Dedifferentiated amniotic fluid mesenchymal stem cell (primary cell): ENCODE measurements around the gene PAX6.

Experiments used
- DNase-seq: peaks from one replicate; pipeline ENCODE4 v3.0.0-alpha.2; 2016; ENCODE audit errors: extremely low spot score

Gene PAX6

DNA sequence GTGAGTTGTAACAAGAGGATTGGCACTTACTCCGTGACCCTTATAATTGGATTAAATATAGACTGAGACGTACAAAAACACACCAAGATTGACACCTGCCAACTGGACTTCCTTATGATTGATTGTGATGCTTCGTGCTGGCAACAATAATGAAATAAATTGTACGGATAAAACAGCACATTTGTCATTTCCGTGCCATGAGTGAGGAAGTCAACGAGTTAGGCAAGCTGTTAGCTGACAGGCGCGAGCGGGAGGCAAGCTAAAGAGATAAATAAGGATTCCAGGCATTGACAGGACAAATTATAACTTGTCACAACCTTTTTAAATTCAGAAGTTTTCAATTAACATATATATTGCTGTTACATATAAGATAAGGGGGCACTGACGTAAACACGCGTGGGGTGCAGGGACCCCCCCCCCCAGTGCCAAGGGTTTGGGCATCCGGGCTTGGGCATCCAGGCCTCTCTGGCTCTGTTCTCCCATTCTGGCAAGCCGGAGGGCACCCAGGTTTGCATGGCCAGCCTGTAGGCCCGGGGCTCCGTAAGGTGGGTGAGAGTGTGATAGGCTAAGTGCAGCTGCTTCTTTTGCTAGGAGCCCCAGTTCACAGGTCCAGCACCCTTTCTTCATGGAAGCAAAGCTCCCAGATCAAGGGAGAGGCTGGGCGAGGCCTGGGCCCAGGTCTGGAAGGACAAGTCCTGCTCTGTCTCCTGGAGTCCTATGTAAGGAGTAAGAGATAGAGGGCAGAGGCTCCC is 11.2 kb upstream of the PAX6 start:
- no peak for DNase-seq

DNA sequence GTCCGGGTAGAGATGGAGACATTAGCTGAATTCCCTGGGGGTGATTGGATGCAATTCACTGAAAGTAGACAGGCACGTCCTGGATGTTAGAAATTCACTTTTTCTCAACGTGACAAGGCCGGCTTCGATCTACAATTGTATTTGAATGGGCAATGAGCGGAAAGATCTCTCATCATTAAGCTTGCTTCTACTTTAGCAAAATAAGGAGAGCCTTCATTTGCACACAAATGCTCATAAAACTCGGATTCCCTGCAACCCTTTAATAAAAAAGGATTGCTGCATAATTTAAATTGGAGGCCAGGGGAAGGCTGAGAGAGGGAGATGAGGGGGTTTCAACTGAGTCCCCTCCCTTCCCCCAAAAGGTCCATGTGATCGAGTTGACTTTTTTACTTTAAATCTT is 10.6 kb upstream of the PAX6 start:
- no peak for DNase-seq

DNA sequence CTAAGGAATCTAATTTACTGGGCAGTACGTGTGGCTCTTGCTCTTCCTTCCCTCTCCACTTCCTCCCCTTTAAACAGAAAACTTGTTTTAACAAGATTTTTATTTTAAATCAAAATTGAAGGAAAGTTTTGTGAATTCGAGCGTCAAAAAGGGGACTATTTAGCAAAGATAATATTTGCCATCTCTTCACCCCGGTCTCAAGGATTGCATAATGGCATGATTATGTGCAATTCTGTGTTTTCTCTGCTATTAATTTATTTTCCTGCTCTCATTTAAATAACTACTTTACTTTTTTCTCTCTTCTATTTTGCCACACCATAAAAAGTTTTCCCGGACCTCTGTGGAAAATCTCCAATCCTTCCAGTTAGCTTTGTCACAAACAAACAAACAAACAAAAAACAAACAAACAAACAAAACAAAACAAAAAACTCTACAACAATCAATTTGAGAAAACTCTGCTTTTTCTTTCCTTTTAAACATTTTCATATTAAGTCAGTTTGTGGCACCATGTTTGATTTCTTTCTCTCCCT is 10.2 kb upstream of the PAX6 start:
- no peak for DNase-seq

DNA sequence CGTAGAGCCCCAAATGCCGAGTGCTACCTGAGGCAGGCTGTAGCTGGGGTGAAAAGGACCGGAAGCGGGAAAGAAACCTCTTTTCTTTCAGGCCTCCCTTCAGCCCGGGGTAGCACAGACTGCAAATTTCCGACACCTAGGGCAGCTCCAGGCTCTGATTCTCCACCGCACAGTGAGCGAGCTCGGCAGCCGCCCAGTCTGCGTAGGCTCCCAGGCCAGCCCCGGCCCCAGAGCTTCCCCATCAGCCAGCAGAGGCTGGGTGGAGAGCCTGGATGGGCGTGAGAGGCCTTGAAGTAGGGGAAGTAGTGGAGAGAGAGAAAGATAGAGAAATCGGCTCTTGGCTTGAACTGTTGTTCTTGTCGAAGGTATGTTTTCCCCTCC is 9.3 kb upstream of the PAX6 start:
- no peak for DNase-seq

DNA sequence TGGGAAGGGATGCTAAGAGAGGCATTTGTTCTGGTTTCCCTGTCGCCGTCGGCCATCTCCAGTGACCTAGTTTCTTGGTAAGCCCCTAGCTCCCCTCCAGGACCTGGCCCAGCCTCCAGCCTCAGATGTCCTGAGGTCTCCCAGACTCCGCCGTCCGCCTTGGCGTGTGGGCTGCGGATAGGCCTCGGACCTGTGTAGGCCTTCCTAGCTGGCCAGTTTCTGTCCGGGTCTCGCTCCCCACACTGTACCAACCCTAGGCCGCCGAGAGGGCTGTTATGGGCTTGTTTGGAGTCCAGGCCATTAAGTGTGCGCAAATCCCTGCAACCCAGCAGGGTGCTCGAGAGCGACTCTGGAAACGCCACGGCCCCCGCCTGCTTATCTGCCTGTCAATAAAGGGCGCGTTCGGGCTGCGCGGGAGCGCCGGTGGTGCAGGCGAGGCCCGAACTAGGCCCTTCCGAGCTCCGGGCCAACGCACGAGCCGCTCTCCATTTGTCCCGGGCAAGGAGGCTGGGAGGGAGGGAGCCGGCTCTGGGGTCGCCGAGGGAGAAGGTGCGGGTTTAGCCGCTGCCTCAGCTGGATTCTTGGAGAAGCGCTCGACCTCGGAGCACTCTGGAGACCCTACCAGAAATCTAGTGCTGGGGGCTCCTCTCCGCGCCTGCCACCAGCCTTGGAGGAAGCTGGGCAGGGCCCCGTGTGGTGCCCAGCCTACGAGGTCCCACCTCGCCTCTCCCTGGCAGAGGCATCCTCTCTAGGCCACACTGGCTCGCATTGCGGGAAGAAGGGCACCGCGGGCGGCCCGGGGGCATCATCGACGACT is 8.7 kb upstream of the PAX6 start:
- no peak for DNase-seq

DNA sequence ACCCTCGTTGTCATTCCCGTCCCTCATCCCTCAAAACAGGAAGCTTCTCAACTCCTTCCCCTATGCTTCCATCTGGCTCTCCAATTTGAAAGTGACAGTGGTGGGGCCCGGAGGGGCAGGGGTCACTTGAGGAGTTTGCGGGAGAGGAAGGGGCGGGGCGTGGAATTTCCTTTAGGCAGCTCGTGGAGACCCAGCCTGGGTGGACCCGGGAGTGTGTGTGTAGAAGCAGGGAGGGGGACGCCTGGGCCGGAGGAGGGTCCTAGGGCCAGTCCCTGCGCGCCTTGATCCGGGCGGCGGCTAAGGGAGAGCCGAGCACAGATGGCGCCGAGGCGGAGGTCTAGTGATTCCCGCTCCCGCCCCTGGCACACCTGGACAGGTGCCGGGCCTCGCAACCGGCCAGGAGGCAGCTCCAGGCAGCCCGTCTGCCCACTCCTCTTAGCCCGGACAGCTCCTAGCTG is 7.8 kb upstream of the PAX6 start:
- no peak for DNase-seq

DNA sequence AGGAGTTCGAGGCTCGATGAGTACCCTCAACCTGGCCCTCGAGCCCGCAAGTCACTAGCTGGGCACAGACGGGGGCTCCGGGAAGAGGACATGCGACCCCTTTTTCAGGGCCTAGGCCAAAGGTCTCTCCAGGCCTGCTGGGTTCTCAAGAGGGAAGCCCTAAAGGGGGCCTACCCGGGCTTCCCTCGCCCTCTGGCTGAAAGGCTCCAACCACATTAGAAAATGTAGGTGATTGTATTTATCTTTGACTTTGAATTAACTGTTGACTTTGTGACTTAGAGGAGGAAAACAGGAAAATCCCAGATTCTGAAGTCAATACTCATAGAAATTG is 7.3 kb upstream of the PAX6 start:
- no peak for DNase-seq

DNA sequence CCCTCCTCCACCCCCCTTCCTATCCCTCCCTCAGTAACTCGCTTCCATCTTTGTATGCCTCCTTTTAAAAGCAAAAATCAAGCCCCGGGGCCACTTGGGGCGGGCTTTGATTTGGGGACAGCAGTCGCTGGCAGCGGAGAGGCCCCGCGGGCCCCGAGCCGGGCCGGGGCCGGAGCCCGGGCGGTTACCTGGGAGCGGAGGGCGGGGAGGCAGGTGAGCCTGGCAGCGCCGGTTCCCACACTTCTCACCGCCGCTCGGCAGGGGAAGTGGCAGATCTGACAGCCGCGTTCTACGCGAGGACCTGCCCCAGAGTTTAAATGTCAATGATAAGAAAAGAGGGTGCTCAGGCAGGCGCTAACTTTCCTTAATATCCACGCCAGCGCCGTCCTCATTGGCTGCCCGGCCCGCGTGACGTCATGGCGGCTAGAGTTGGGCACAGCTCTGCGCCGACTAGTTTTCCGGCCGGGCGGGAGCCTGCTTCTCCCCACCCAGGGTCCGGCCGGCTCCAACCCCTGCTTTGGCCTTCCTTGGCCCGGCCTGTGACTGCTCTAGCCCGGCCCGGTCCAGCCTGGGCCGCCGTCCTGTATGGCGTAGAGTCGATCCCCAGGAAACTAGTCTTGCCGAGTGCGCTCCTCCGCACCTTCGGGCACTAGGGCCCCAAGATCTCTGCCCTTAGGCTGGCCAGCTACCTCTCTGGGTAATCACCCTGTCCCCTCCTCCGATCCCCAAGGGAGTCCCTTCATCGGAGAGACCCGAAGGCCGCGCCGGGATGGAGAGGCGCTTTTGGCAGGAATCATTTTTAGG is 6.7 kb upstream of the PAX6 start:
- no peak for DNase-seq

DNA sequence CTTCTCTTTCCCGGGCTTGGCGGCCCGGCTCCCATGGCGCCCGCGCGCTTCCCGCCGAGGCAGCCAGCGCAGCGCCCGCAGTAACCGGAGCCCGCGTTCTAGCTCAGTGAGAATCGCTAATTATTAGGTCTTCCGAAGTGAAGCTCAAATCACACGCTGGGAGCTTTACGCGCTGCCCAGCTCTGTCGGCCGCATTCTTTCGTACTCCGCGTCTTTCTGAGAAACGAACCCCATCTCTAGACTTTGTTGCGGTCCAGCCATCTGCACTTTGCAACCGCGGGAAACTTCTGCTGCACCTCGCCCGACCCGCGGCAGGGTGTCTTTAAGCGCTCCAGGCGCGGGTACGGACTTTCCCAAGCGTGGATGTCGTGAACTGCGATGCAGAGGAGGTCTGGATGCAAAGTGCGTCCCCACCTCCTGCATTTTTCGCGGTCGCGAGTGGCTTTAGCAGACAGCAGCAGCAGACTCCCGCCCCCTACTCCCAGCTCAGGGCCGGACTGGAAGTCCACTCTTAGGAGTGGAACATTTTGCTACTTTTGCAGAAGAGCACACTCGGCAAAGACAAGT is 6.0 kb upstream of the PAX6 start:
- DNase-seq: no peak

DNA sequence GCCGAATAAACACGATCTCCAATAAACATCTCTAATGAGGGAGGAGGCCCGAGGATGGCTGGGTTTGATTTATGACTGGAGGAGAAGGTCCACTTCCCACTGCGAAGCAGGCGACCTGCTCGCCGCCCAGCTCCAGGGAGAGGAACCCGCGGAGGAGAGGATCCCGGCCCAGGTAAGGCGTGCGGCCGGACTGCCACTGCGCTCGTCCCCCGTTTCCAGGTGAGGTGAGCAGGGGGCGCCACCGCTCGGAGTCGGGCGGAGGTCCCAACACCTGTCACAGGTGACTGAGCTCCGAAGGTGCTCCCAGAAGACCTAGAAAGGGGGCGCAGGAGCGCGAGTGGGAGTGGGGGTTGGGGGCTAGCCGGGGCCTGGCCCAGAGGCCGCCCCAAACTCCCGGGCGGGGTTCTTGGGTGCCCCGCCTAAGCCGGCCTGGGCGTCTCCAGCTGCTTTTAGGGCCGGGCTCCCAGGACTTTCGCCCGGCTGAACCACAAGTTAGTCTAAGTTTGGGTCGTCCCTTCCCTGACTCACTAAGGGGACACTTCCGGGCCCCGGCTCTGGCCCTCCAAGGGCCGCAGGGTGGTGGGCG is 5.4 kb upstream of the PAX6 start:
- DNase-seq: no peak

DNA sequence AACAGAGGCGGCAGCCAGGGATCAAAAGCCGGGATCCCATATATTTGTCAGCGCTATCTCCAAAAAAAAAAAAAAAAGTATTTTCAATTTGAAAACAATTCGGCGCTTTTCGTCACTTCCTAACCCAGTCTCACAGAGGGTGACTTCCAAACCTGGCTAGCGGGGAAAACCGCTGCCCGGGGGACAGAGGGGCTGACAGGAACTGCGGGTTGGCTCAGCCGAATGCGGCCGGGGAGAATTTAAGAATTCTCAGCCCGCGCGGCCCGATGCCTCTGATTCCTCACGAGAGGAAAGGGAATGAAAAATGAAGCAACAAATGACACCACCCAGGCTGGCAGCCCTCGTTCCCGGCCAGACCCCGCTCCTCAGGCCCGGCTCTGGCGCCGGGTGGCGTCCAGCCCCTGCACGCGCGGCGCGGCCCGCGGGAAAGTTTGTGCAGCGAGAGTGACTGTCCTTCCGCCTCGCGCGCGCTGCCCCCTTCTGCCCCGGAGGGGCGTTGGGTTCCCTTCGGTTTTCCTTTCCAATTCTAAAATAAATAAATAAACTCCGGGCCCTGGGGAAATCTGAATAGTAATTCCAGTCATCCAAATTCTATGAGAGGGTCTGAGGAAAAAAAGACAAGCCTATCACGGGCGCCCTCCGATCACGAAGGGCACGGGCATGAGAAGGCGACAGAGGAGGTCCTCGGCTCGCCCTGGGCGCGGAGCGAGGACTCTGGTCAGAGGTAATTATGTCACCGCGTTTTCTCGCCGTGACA is 4.8 kb upstream of the PAX6 start:
- DNase-seq: no peak

DNA sequence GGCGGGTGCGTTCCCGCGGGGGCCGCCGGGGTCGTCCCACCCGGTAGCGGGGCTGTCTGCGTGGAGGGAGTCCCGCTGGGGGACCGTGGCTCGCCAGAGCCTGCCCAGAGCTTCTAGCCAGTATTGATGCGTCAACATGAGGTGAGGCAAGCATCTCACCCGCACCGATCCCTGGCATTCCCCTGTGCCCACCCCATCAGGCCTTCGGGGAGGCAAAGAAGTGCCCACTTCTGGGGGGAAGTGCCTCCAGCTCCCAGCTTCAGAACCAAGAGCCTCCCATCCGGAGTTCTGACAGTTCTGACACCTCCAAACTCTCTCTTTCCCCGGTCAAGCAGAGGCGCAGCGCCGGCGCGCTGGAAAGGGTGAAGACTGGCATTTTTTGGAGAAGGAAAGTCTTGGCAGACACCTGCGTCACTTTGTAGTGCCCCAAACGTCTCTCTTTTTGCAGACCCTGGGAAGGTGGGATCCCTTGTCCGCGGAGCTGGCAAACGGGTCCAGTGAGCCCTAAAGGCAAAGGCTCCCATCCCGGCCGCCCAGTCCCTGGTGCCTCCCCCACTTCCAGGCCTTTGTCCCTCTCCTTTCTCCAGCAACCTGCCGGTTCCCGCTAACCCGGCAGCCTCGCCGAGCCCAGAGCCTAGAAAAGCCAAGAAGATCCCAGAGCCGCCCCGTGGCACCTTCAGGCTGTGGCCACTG is 3.2 kb upstream of the PAX6 start:
- DNase-seq: no peak

DNA sequence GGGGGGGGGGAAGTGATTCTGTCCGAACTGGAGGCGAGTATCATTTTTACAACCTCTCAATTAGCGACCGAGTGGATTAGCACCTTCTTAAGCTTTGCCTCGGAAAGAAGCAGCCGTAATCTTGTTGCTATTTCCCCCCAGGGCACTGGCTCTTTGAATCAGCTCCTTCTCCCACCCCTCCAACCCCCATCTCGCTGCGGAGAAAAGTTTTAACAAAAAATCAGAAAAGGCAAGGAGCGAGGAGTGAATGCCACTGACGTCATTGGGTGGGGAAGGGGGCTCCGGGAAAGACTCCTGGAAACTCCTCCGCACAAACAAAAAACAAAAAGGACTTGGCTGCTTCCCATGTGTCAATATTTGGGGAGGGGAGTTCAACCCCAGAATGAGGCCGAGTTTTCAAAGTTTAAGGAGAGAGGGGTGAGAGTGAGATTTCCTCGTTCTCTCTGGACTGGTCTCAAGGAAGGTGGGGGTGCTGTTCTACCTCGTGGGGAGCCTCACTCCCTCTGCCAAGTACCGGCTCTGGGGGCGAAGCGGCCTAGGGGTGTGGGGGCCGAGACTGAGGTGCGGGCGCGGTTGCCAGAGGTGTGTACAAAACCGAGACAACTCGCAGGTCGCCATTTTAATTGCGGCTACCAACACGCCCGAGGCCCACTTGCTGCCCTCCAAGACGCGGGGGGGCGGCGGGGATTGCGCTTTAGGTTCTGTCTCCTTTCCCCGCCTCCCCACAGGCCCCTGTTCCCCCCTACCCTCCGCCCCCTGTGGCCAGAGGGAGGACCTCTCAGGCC is 2.5 kb upstream of the PAX6 start:
- no peak for DNase-seq

DNA sequence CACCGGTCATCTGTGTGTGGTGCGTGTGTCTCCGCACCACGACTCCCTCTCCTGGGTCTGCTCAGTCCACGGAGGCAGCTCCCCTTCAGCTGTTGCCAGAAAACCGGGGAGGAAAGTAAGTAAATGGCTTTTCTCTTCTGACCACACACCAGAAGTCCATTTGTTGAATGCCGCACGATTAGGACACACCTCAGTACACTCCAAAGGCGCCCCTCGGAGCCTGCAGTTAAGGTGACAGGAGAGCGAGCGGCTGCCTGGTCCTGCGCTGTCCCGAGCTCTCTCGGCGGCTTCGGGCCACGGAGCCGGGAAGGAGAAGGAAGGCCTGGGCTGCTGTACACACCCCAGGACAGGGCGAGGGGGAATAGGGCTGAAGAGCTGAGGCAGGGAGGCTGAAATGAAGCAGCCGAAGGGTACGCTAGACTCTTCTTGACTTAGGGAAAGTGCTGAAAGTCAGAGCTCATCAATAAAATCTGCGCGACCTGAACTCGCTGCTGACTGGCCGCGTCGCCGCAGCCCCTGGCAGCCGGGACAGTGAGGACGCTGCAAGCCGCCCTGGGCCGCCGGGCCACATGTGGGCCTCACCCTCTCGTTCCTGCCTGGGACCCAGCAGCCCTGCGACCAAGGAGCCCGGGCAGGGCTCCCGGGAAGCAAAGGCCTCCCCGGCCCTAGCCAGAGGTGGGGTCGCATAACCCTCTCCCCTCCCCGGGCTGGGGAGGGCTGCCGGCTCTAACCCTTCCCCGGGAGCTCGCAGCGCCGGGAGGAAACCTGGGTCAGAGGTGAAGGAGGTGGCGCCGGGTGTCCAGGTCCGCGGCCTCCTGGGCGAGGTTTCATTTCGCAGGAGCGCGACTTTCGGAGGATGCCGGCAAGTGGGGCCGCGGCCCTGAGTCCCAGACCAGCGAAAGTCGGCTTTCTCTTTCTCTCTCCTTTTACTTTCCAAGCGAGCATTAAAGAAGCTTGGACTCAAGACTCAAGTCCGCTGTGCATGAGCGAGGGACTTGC is 1.6 kb upstream of the PAX6 start:
- DNase-seq: no peak

DNA sequence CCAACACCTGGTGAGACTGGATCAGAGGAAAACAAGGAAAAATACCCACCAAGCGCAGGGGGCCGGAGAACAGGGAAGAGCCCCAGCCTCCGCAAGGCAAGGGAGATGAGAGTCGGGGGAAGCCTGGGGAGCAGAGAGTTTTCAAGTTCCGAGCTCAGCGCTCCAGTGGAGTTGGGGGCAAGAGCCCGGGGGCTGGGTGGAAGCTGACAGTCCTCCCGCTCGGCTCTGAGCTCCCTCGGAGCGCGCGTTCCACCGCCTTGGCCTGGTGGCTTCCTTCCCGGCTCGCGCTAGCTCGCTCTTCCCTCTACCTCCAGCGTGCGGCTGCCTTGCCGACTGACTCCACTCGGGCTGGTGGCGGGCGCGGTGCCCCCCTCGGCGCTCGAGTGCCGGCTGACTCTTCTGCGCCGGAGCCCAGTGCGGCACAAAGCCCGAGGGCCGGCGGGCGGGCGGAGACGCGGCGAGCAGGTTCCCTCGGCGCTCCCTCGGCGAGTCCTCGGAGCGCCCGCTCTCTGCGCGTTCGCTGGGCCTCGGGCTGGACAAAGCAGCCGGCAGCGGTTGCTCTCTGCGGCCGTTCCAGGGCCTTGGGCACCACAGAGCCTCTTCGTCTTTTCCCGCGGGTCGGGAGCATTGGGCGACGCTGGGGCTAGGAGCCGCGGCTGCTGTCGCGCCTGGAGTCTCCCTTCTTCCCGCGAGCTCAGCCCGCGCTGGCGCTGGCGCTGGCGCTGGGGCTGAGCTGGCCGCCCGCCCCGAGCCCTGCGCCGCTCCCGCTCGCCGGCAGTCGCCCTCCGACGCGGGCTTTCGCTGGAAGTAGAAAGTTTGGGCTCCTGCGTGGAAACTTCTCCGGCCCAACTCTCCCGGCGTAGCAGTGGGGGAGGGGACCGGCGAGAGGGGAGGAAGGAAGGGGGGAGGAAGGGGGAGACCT is 1.0 kb downstream of the PAX6 start:
- no peak for DNase-seq

DNA sequence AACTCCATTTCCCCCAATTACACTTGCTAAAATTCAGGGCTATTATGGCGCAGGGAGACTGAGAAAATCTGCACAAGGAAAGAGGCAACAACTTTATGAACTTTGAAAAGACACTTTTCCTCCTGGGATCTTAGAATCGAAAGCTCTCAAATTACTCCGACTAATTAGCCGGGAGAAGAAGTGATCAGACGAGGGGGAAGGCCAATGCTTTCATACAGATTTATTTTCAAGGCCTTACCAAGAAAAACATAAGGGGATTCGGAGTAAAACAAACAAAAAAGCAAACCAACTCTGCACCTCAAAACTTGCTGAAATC is 1.6 kb downstream of the PAX6 start:
- DNase-seq: no peak
